Measurements from ENCODE around the gene SERPINA3.

SERPINA3 gene

DNA sequence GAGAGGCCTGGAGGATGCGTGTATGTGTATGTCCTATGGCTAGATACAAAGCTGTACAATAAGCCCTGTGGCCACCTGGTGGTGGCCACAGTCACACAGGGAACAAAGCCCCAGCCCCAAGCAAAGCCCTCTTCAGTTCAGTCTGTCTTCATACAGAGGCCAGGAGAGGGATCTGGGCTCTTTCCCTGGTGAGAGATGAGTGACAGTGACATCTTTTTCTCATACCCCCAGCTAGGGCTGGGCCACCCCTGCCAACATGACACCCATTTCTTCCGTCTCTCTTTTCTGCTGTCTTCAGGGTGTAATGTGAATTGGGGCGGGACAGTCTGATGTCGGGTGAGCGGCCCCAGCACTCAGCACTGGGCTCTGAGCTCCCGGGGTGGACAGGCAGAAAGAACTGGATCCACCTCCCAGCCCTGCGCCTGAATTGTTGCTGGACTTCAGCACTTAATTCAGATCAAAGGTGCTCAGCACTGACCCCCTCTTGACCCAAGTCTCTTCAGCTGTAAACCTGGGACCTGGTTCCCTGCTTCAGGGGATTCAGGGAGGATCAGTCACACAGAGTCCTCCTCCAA lies 59.8 kb downstream of the SERPINA3 start:
- H3K4me3 ChIP-seq (ENCODE audit: low read depth, low read length), result no peak overlapping the region
- no peak for DNase-seq (ENCODE audit: low read depth)

DNA sequence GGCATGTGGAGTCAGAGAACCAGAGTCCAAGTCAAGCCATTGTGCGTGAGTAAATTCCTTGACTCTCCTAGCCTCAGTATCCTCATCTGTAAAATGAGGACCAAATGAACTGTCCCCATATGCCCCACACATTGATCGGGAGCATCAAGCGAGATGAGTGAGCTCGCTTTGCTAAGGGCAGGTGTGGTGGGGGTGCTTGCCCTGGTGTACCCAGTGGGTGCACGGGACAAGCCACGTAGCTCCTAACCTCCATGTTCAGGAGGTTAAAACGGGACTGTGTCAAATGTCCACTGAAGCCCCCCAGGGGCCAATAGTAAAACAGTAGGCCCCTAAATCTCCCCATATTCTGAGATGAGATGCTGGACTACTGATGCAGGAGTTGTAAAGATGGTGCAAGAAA lies 60.9 kb downstream of the SERPINA3 start:
- H3K4me3 ChIP-seq (ENCODE audit: low read depth, low read length), result no peak overlapping the region
- DNase-seq (ENCODE audit: low read depth), result no peak
